Esophagus muscularis mucosa (tissue), 4 donors: ENCODE measurements around the gene CD40. TPM values are rescaled to one million over a fixed set of nuclear protein-coding genes. Genes with fewer than 3 reads are reported as not detected.

Experiments used
- DNase-seq: peaks from one replicate; pipeline ENCODE4 v3.0.0-alpha.2; 2017; ENCODE audit errors: extremely low spot score
- H3K27ac ChIP-seq, 4 donors: fragments of 200-600 bp; sonication (generic); replicated peaks in 1 of 4; 1 replicate in 3 of 4; 2 replicates in 1 of 4; pipeline ENCODE4 v1.5.1; 2016 to 2019; ENCODE audit warnings: mild to moderate bottlenecking in 1 of 4
- H3K27me3 ChIP-seq, 4 donors: fragments of 200-600 bp; sonication (generic); one replicate each; pipeline versions ENCODE4 v1.5.1 to v1.6.0; 2016 to 2019
- H3K36me3 ChIP-seq, 4 donors: fragments of 200-600 bp; sonication (generic); one replicate each; pipeline ENCODE4 v1.5.1; 2016 to 2019
- H3K4me1 ChIP-seq, 4 donors: fragments of 200-600 bp; sonication (generic); one replicate each; pipeline ENCODE4 v1.5.1; 2016 to 2019
- H3K4me3 ChIP-seq, 4 donors: fragments of 200-600 bp; sonication (generic); 1 replicate in 2 of 4; 2 replicates in 2 of 4; pipeline ENCODE4 v1.5.1; 2016 to 2019; ENCODE audit warnings: mild to moderate bottlenecking in 4 of 4, moderate library complexity in 1 of 4
- H3K9me3 ChIP-seq, 4 donors: fragments of 200-600 bp; sonication (generic); 1 replicate in 3 of 4; 2 replicates in 1 of 4; pipeline ENCODE4 v1.5.1; 2016 to 2019
- CTCF ChIP-seq, 3 experiments: fragments of 200-600 bp in 2 of 3; fragments of 450-650 bp in 1 of 3; sonication (generic) in 2 of 3; IDR thresholded peaks; one replicate each; pipeline ENCODE4 v1.5.1; 2017 to 2019; ENCODE audit warnings: antibody characterized with exemption in 3 of 3, mild to moderate bottlenecking in 2 of 3, moderate library complexity in 1 of 3
- EP300 ChIP-seq: sonication (generic); formaldehyde crosslinking; IDR thresholded peaks from one replicate; pipeline ENCODE4 v1.6.1; 2017; ENCODE audit warnings: antibody characterized with exemption
- POLR2A ChIP-seq: fragments of 450-650 bp; IDR thresholded peaks from one replicate; pipeline ENCODE4 v1.6.1; 2017; ENCODE audit warnings: antibody characterized with exemption, moderate library complexity, mild to moderate bottlenecking, low read depth
- POLR2AphosphoS5 ChIP-seq, 2 donors: sonication (generic); formaldehyde crosslinking; IDR thresholded peaks; one replicate each; pipeline ENCODE4 v1.6.1; 2017; ENCODE audit warnings: antibody characterized with exemption in 2 of 2
- WGBS: methylation state at CpG from one replicate; pipeline ENCODE4 v1.1.5; 2018; 5-methylcytosine and 5-hydroxymethylcytosine counted together
- intact Hi-C: fragments of 100-400 bp; cut with DNase I; formaldehyde crosslinking; loops from one replicate; pipeline ENCODE4 v1.15.1; 2023
- total RNA-seq, 4 donors: library from RNA; depleted of rRNA; stranded (reverse); fragments of >200 nt; gene quantifications; one replicate each; pipeline versions ENCODE4 v1.1.0 to v1.2.1, GENCODE V29; 2016

CD40 gene
- total RNA-seq, 4 donors from 2014 or later = 10.0 to 21.6 (median 16.9) TPM

- DNase-seq = no peak
- H3K27me3 ChIP-seq = peaks cover 0 to 97% (median 5%) of the 10 kb centered on the region in 4 donors
- intact Hi-C loops = loop anchor here (5.0 kb wide), 1 partner anchor 213 kb away; no protein-coding TSS in a partner anchor
Measured at GRCh38 chr20:46133886-46134654, 16.0 kb downstream of the CD40 start.

GRCh38 chr20:46134716-46135115 lies 16.6 kb downstream of the CD40 start:
- intact Hi-C loops = loop anchor here (5.0 kb wide), 1 partner anchor 213 kb away; no protein-coding TSS in a partner anchor
- peaks cover 9 to 21% (median 18%) of the 10 kb centered on the region in 4 donors for H3K4me1 ChIP-seq
- H3K4me3 ChIP-seq = no peak overlapping the region
- no peak for DNase-seq
- H3K27ac ChIP-seq = no peak overlapping the region
- H3K9me3 ChIP-seq = no peaks in the 10 kb centered on the region
- H3K36me3 ChIP-seq = no peaks in the 10 kb centered on the region
- TF ChIP-seq EP300 (no peak), POLR2AphosphoS5 (IDR thresholded peaks at IDR 0.05) (no peak), CTCF (IDR thresholded peaks at IDR 0.05) (no peak), POLR2A (no peak)
- 75% methylated on average over 7 of the region's 7 CpGs for WGBS
- peaks cover 0 to 98% (median 5%) of the 10 kb centered on the region in 4 donors for H3K27me3 ChIP-seq

More at GRCh38 chr20:46133886-46134654, 16.0 kb downstream of the CD40 start:
- Histone ChIP-seq H3K9me3 (no peaks in the 10 kb centered on the region), H3K4me1 (peaks cover 9 to 21% (median 18%) of the 10 kb centered on the region in 4 donors), H3K4me3 (no peak overlapping the region), H3K27ac (no peak overlapping the region), H3K36me3 (no peaks in the 10 kb centered on the region)
- 70% methylated on average over 11 of the region's 11 CpGs for WGBS
- TF ChIP-seq POLR2AphosphoS5 (IDR thresholded peaks at IDR 0.05) (no peak), CTCF (IDR thresholded peaks at IDR 0.05) (no peak), POLR2A (no peak), EP300 (no peak)

DNA sequence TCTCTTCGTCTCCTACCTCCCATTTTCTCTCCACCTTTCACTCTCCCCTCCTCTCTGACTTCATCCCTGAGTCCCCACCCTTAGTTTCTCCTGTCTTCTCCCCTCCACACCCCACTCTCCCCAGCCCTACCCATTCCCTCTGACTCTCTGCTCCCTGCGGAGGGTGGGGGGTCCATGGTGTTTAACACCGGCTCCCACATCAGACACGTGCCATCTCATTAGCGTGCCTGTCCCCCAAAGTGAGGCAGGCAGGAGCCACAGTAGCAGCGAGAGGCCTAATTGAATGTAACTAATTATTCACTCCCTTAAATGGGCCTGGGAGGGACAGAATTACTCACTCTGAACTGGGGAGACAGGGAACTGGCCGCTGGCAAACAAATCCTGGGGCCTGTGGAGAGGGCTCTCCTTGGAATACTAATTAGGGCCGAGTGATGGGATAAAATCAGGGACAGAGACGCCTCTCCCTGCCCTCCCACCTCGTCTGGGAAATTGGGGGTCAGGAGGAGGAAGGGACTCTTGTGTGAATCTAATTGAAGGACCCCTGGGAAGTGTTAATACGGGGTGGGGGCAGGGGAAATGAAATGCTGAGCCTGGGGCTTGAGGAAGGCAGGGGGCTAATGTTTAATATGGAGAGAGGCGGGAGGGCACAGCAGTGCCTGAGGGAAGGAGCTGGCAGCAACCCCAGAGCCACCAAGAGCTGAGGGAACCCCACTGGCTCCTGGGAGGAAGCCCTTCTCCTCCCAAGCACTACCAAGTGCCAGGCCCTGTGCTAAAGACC lies 17.9 kb downstream of the CD40 start:
- WGBS = 42% methylated on average over 12 of the region's 12 CpGs
- Histone ChIP-seq H3K27me3 (peaks cover 0 to 98% (median 8%) of the 10 kb centered on the region in 4 donors), H3K4me3 (no peak overlapping the region), H3K4me1 (peaks cover 9 to 12% (median 10%) of the 10 kb centered on the region in 4 donors), H3K27ac (no peak overlapping the region), H3K36me3 (no peaks in the 10 kb centered on the region), H3K9me3 (no peaks in the 10 kb centered on the region)
- TF ChIP-seq CTCF (IDR thresholded peaks at IDR 0.05) = no peak
- TF ChIP-seq POLR2AphosphoS5 (IDR thresholded peaks at IDR 0.05) = no peak
- TF ChIP-seq POLR2A = no peak
- no peak for TF ChIP-seq EP300
- intact Hi-C loops = no loop called here
- DNase-seq = no peak

GRCh38 chr20:46137816-46138215 lies 19.7 kb downstream of the CD40 start:
- intact Hi-C loops = no loop called here
- H3K9me3 ChIP-seq = no peaks in the 10 kb centered on the region
- no peak for TF ChIP-seq POLR2AphosphoS5 (IDR thresholded peaks at IDR 0.05)
- no peak for TF ChIP-seq EP300
- no peak for TF ChIP-seq CTCF (IDR thresholded peaks at IDR 0.05)
- no peak for TF ChIP-seq POLR2A
- H3K36me3 ChIP-seq = no peaks in the 10 kb centered on the region
- no peak overlapping the region for H3K4me3 ChIP-seq
- H3K27ac ChIP-seq = no peak overlapping the region
- H3K27me3 ChIP-seq = peaks cover 0 to 97% (median 8%) of the 10 kb centered on the region in 4 donors
- DNase-seq = no peak
- H3K4me1 ChIP-seq = peaks cover 2 to 3% (median 3%) of the 10 kb centered on the region in 4 donors
- WGBS = 77% methylated on average over 3 of the region's 5 CpGs
